Fibroblast of skin of right biceps (primary cell): ENCODE results near the gene SMAD3.
"Not testable (repeated sequence)": the region's sequence is repeated elsewhere in the genome, so short reads cannot be mapped to it uniquely, and the experiment has no call there.

Experiments
- DNase-seq: peaks from one replicate; pipeline ENCODE4 v3.0.0-alpha.2; 2013

The SMAD3 gene

GRCh38 chr15:67146234-67146633, 80.8 kb downstream of the SMAD3 start:
- DNase-seq, result peak; percentile 87

GRCh38 chr15:67146875-67147381, 81.5 kb downstream of the SMAD3 start:
- peak; percentile 92 for DNase-seq

GRCh38 chr15:67147396-67147949, 82.1 kb downstream of the SMAD3 start:
- DNase-seq, result no peak

GRCh38 chr15:67148196-67148701, 82.8 kb downstream of the SMAD3 start:
- peak; percentile 78 for DNase-seq

- DNase-seq, result no peak
These were observed 83.8 kb downstream of the SMAD3 start for GRCh38 chr15:67149068-67149772.

GRCh38 chr15:67149773-67150022, 84.3 kb downstream of the SMAD3 start:
- DNase-seq, result no peak

DNA sequence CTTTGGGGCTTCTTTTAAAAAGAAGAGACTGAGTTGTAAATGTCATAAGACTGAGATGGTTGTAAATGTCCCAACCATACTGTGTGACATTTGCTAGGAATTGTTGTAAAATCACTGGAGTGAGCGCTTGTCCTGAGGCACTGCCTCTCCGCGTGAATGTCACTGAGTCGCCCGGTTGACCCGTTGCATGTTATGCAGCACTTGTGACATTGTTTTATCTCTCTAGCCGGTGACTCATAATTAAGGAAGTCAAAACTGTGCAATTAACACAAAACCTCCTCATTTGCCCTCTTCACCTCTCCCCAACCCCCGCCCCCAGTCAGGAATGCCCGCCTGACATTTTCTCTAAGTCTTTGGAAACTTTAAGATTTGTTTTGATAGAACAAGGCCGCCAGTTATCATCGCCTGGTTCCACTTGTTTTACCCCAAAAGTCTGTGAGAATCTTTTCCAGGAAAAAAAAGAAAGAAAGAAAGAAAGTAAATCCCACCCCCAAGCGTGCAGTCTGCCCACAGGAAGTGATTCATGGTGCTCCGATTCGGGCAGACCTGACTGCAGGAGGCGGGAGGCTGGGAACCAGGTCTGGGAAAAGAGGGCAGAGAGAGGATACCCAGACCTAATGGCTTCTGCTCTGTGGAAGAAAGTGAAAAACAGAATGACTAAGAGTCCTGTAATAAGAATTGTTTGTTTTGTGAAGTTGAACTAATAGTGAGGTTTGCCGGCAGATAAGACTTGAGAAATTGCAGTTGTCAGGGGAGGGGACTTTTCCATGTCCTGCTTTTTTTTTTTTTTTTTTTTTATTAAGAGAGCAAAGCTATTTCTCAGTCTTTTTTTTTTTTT, 84.8 kb downstream of the SMAD3 start:
- DNase-seq, result peak; percentile 99

GRCh38 chr15:67152429-67152828, 87.0 kb downstream of the SMAD3 start:
- DNase-seq, result no peak

GRCh38 chr15:67153044-67153443, 87.6 kb downstream of the SMAD3 start:
- not testable (repeated sequence) for DNase-seq

DNA sequence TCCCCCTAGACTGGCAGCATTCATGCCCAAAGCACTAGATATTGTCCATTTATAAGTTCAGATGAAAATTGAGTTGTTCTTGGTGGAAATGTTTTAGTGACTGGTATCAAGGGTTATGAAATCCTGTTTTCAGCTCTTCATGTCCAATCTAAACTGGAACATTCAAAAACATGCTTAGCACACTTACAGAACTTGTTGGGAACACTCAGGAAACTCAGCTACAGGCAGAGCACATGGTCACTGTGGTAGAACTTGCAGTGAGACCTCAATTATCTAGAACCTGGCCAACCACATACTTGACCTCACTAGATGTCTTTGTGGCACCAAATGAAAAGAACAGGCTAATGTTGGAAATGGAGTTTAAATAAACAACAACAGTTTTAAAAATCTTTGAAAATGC, 88.8 kb downstream of the SMAD3 start:
- DNase-seq, result no peak

- DNase-seq, result no peak
These were observed 91.0 kb downstream of the SMAD3 start for GRCh38 chr15:67156426-67156825.

DNA sequence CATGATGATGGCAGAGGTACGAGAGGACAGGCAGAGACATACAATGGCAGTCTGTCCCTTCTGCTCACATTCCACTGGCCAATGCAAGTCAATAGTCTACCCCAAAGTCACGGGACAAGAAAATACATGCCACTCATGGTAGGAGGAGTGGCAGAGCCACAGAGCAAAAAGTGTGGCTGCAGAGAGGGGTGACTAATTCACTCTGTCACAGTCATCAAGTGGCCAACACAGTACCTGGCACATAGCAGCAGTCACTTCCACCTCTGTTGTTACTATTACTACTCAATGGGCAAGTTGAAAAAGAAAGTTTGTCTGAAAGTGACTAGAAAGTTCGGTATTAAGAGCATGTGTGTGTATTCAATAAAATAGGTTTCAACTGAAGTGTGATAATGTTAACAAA, 91.4 kb downstream of the SMAD3 start:
- no peak for DNase-seq

DNA sequence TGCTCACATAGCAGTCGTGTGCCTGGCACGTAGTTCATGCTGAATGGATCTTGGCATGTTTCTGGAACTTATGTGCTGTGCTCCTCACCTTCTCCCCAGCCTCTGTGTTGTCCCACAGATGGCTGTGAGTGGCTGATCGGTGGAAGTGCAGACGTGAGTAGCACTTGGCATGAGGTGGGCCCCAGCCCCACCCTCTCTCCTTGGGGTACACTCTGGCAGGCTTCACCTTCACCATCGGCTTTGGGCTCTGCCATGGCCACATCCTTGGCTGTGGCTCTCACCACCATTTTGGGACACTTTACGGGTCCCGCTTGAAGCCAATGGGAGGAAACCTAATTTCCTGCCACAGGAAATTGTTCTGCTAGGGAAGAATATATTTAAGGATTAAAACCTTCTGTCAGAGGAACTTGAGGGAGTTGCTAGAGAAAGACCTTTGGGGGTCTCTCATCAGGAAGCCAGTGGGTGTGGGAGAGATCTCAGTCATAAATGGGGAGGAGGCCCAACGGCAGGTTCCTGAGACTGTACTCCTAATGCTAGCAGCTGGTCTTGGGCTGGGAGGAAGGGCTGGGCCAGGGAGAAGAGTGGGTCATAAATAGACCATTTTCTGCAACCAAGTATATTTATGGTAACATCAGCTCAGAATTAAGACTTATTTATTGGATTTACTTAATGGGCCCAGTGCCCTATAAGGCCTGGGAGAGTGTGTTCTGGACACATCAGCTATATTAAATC, 92.3 kb downstream of the SMAD3 start:
- no peak for DNase-seq

DNA sequence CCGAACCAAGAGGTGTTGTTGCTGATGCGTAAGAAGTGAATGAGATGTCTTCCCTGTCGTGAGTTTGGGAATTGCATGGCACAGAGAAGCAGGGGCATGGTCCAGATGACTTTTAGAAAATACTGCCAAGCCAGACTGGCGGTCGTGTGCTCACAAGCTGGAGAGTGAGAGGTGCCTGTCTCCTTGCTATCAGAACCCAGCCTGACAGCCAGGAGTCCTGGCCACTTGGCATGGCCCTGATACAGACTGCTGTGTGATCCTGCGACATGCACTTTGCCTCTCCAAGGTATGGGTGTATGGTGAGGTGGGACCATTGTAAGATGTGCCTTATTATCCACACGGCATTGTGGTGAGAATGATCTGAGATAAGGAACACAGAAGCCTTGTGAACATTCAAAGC, 93.0 kb downstream of the SMAD3 start:
- DNase-seq, result no peak

DNA sequence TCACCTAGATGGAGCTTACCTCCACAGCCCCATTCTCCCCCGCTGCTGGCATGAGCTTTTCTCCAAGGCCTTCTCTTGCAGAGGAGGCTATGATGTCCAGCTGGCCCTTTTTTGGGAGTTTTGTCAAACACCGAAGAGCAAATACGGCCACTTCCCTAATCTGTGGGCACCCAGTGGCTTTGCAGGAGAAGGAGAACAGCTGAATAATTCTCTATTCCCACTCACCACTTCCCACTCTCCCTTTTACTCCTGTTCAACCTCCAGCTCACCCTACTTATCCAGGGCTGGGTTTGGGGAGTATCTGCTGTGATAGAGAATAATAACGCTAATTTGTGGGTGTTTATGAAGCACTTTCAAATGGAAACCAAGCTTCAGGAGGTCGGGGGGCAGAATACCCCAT, 96.0 kb downstream of the SMAD3 start:
- DNase-seq, result no peak

- no peak for DNase-seq
These were observed 96.5 kb downstream of the SMAD3 start for GRCh38 chr15:67161881-67162280.

GRCh38 chr15:67163180-67163579, 97.8 kb downstream of the SMAD3 start:
- no peak for DNase-seq

DNA sequence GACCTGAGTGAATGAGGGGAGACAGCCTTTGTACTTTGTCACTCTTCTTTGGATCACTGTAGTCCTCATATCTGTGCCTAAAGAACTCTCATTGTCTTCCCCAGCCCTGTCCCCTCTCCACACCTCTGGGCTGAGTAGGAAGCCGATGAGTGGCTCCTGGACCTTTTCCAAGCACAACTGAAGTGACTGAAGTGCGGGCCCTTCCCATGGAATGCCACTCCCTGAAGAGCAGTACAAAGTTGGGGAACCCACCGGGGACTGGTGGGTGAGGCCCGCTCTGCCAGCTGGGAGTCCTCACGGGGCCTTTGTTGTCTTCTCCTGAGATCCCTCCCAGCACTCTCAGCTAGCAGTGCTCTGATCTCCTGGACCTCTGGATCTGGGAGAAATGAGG, 99.0 kb downstream of the SMAD3 start:
- peak; percentile 37 for DNase-seq

- no peak for DNase-seq
These were observed 99.4 kb downstream of the SMAD3 start for GRCh38 chr15:67164811-67165253.

DNA sequence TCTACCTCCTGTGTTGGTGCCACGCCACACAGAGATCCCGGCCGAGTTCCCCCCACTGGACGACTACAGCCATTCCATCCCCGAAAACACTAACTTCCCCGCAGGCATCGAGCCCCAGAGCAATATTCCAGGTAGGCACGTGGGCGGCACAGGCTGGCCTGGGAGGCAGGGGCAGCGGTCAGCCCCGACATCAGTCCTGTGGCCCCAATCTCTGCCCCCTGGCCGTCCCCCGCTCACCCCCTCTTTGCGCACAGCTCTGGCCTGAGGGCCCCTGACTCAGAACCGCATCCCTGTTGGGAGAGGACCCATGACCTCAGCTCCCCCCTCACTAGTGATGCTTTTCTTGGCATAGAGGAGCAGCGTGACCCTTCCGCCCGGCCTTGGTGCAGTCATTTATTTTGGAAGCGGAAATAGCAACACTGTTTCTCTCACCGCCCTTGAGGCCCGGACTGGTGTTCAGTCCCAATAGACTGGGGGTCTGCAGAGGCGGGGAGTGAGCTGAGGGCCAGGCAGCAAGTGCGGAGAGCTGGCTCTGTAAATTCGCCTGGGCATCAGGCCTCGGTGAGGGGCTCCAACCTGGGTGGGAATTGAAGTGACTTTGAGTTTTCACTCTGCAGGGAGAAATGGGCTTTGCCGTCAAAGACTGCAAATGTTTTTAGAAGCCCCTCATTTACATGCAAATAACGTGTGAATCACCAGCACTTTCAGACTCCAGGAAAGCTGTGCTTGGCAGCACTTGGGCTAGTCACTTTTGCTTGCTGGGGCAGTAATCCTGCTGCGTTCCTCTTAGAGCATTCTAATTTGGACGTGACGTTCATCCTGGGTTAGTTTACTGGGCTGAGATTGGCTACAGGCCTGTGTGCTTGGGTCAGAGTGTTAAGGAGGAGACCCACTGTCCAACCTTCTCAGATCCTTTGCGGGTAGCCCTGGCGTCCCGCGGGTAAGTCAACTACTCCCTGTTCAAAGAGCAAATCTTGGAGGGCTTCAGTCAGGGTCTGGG, 100.2 kb downstream of the SMAD3 start:
- DNase-seq, result peak; percentile 44

DNA sequence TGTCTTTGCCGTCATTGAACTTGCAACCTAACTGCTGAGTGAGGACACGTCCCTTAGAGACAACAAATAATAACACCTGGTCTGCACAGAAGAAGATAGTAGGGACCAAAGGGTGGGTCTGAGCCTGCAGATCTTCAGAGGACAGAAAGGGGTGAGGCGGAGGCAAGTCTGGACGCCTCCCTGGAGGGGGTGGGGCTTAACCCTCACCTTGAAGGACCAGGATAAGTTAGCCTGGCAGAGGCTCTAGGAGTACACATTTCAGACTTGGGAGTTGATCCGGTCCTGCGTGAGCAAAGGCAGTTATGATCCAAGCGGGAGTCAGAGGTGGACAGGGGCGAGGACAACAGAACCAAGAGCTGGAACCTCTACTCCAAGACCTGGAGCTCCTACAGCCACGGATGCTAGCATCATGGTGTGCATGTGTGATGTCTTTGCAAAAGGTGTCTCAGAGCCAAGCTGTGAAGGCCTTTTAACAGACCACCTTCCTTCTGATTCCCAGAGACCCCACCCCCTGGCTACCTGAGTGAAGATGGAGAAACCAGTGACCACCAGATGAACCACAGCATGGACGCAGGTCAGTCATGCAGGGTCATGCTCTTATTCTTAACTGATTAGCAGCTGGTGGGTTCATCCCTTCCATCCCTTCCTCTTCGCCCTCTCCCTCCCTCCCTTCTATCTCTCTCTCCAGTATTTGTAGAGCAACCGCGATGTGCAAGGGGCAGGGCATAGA, 101.0 kb downstream of the SMAD3 start:
- no peak for DNase-seq
